Upper lobe of left lung (tissue), 4 donors: Measurements from ENCODE around the gene LDLRAD3.

Experiments
- CTCF ChIP-seq, 6 experiments: fragments of 450-650 bp in 4 of 6; fragments of 200-600 bp in 2 of 6; sonication (generic) in 2 of 6; IDR thresholded peaks; one replicate each; pipeline ENCODE4 v1.5.1; 2016 to 2019; ENCODE audit warnings: antibody characterized with exemption in 6 of 6
- POLR2A ChIP-seq, 4 donors: fragments of 450-650 bp; IDR thresholded peaks; one replicate each; pipeline ENCODE4 v1.5.1; 2016 to 2017; ENCODE audit warnings: antibody characterized with exemption in 4 of 4, mild to moderate bottlenecking in 2 of 4
- POLR2AphosphoS5 ChIP-seq, 2 donors: sonication (generic); formaldehyde crosslinking; IDR thresholded peaks; one replicate each; pipeline ENCODE4 v1.5.1; 2017; ENCODE audit warnings: antibody characterized with exemption in 2 of 2

GRCh38 chr11:36191941-36192340 lies 248.1 kb downstream of the LDLRAD3 start:
- TF ChIP-seq CTCF (IDR thresholded peaks at IDR 0.05), result no peak
- no peak for TF ChIP-seq POLR2A (IDR thresholded peaks at IDR 0.05)
- TF ChIP-seq POLR2AphosphoS5 (IDR thresholded peaks at IDR 0.05), result no peak
